Neural cell (in vitro differentiated cells): Measurements from ENCODE around the gene MRPL53. TPM values are rescaled to one million over a fixed set of nuclear protein-coding genes. Genes with fewer than 3 reads are reported as not detected.

Experiments used
- H2AFZ ChIP-seq: fragments of 200-600, 300-800 bp; sonication (generic), shearing (Covaris generic); 2 replicates; pipeline ENCODE4 v1.6.0; 2014; ENCODE audit warnings: low read depth, mild to moderate bottlenecking, antibody characterized with exemption, low read length, moderate library complexity
- H3F3A ChIP-seq: fragments of 200-600 bp; shearing (Covaris generic); 2 replicates; pipeline ENCODE4 v1.6.1; 2016; ENCODE audit warnings: mild to moderate bottlenecking, moderate library complexity, mixed read lengths, antibody characterized with exemption, low read length; ENCODE audit not compliant: insufficient read depth, poor library complexity, severe bottlenecking
- H3K27ac ChIP-seq: fragments of 200-600, 300-800 bp; sonication (generic), shearing (Covaris generic); 2 replicates; pipeline ENCODE4 v1.5.1; 2014; ENCODE audit warnings: mild to moderate bottlenecking, low read length, moderate library complexity
- H3K27me3 ChIP-seq: fragments of 300-800, 200-600 bp; sonication (generic), shearing (Covaris generic); 2 replicates; pipeline ENCODE4 v1.6.0; 2014; ENCODE audit warnings: mild to moderate bottlenecking, low read depth, low read length, moderate library complexity; ENCODE audit not compliant: insufficient read depth
- H3K36me3 ChIP-seq: fragments of 300-800, 200-600 bp; sonication (generic), shearing (Covaris generic); 2 replicates; pipeline ENCODE4 v1.5.1; 2014; ENCODE audit warnings: mild to moderate bottlenecking, antibody characterized with exemption, low read length, moderate library complexity; ENCODE audit not compliant: insufficient read depth
- H3K4me2 ChIP-seq: fragments of 300-800, 200-600 bp; sonication (generic), shearing (Covaris generic); 2 replicates; pipeline ENCODE4 v1.6.0; 2014; ENCODE audit warnings: mild to moderate bottlenecking, low read length
- H3K4me3 ChIP-seq: fragments of 300-800, 200-600 bp; sonication (generic), shearing (Covaris generic); 2 replicates; pipeline ENCODE4 v1.5.1; 2014; ENCODE audit warnings: mild to moderate bottlenecking, low read length, moderate library complexity
- H3K79me2 ChIP-seq: fragments of 200-600 bp; shearing (Covaris generic); replicated peaks from 2 replicates; pipeline ENCODE4 v1.6.0; 2014; ENCODE audit warnings: mild to moderate bottlenecking, low read length, moderate library complexity; ENCODE audit not compliant: insufficient read depth
- H3K9ac ChIP-seq: fragments of 300-800, 200-600 bp; sonication (generic), shearing (Covaris generic); 2 replicates; pipeline ENCODE4 v1.6.1; 2016; ENCODE audit warnings: mild to moderate bottlenecking, low read length, mixed read lengths
- H3K9me2 ChIP-seq: fragments of 200-600 bp; shearing (Covaris generic); 2 replicates; pipeline ENCODE4 v1.6.1; 2016; ENCODE audit warnings: mild to moderate bottlenecking, low read length, mixed read lengths; ENCODE audit not compliant: insufficient read depth
- H3K9me3 ChIP-seq: fragments of 200-600, 300-800 bp; sonication (generic), shearing (Covaris generic); 2 replicates; pipeline ENCODE4 v1.6.1; 2016; ENCODE audit warnings: mild to moderate bottlenecking, mixed run types, low read length, moderate library complexity, mixed read lengths
- H4K20me1 ChIP-seq: fragments of 200-600 bp; shearing (Covaris generic); 2 replicates; pipeline ENCODE4 v1.6.1; 2016; ENCODE audit warnings: mild to moderate bottlenecking, mixed run types; ENCODE audit not compliant: insufficient read depth
- CTCF ChIP-seq: fragments of 450-650 bp; IDR thresholded peaks from 2 replicates; pipeline ENCODE4 v1.5.1; 2014; ENCODE audit warnings: antibody characterized with exemption, mild to moderate bottlenecking, moderate library complexity; ENCODE audit not compliant: poor library complexity, severe bottlenecking
- EP300 ChIP-seq: fragments of 450-650 bp; conservative IDR thresholded peaks from 2 replicates; pipeline ENCODE4 v1.6.1; 2014; ENCODE audit warnings: antibody characterized with exemption, mild to moderate bottlenecking, moderate library complexity; ENCODE audit not compliant: poor library complexity, severe bottlenecking
- EZH2 ChIP-seq: fragments of 200-600, 300-800 bp; shearing (Covaris generic), sonication (generic); IDR thresholded peaks from 2 replicates; pipeline ENCODE4 v1.6.1; 2014; ENCODE audit warnings: antibody characterized with exemption, low read length, borderline replicate concordance, mild to moderate bottlenecking; ENCODE audit not compliant: insufficient read depth, poor library complexity, severe bottlenecking
- MXI1 ChIP-seq: fragments of 450-650 bp; conservative IDR thresholded peaks from 2 replicates; pipeline ENCODE4 v1.6.1; 2014; ENCODE audit warnings: antibody characterized with exemption, mild to moderate bottlenecking; ENCODE audit not compliant: poor library complexity, severe bottlenecking
- POLR2AphosphoS5 ChIP-seq: IDR thresholded peaks from 2 replicates; pipeline ENCODE4 v1.6.1; 2012
- RAD21 ChIP-seq: fragments of 450-650 bp; conservative IDR thresholded peaks from 2 replicates; pipeline ENCODE4 v1.6.1; 2014; ENCODE audit warnings: antibody characterized with exemption, mild to moderate bottlenecking, moderate library complexity
- REST ChIP-seq: IDR thresholded peaks from 2 replicates; pipeline ENCODE4 v1.6.1; 2012; ENCODE audit warnings: borderline replicate concordance
- SMC3 ChIP-seq: fragments of 450-650 bp; conservative IDR thresholded peaks from 2 replicates; pipeline ENCODE4 v1.6.1; 2014; ENCODE audit warnings: antibody characterized with exemption, mild to moderate bottlenecking, moderate library complexity; ENCODE audit not compliant: poor library complexity
- TAF1 ChIP-seq: IDR thresholded peaks from 2 replicates; pipeline ENCODE4 v1.6.1; 2012; ENCODE audit warnings: low read depth
- polyA plus RNA-seq: library from polyadenylated mRNA; depleted of rRNA; stranded (reverse); fragments of >200 nt; gene quantifications from 2 replicates; pipeline ENCODE4 v1.2.3, GENCODE V29; 2014

MRPL53 gene
- polyA plus RNA-seq, 1 donor from 2014 or later, result 28.0 TPM

GRCh38 chr2:74457129-74457548 lies 15.3 kb downstream of the MRPL53 start:
- Histone ChIP-seq H3K79me2 (peaks cover 12% of the 10 kb centered on the region), H3F3A (no peaks in the 10 kb centered on the region), H3K9me2 (no peaks in the 10 kb centered on the region), H3K4me2 (peak overlapping the region; percentile 75), H3K4me3 (peak overlapping the region; percentile 99), H3K9me3 (no peaks in the 10 kb centered on the region), H2AFZ (peak overlapping the region; percentile 73), H3K9ac (peak overlapping the region; percentile 95), H4K20me1 (no peaks in the 10 kb centered on the region), H3K27ac (peak overlapping the region; percentile 98), H3K36me3 (no peaks in the 10 kb centered on the region), H3K27me3 (no peaks in the 10 kb centered on the region)
- TF ChIP-seq TAF1, result no peak
- peak; percentile 48 for TF ChIP-seq POLR2AphosphoS5

GRCh38 chr2:74454654-74455511 lies 17.6 kb downstream of the MRPL53 start, which contains the start of gene INO80B:
INO80B (plus strand) TSS chr2:74455087; CDS start chr2:74455117, 30 bp downstream.
- no peaks in the 10 kb centered on the region for H3K9me3 ChIP-seq
- no peaks in the 10 kb centered on the region for H3F3A ChIP-seq
- H3K36me3 ChIP-seq, result no peaks in the 10 kb centered on the region
- peak within 1 kb of the TSS; percentile 42 for H2AFZ ChIP-seq
- TF ChIP-seq SMC3 (peak; percentile 65), RAD21 (peak; percentile 42), CTCF (peak; percentile 42), REST (peak; percentile 58), POLR2AphosphoS5 (peak; percentile 67), EZH2 (no peak), TAF1 (peak; percentile 56), EP300 (peak; percentile 74), MXI1 (peak; percentile 97)
- no peak within 1 kb of the TSS for H3K27ac ChIP-seq
- H3K9me2 ChIP-seq, result no peaks in the 10 kb centered on the region
- H3K27me3 ChIP-seq, result no peaks in the 10 kb centered on the region
- H3K9ac ChIP-seq, result peak within 1 kb of the TSS; percentile 59
- peaks cover 12% of the 10 kb centered on the region for H3K79me2 ChIP-seq
- peak within 1 kb of the TSS; percentile 93 for H3K4me2 ChIP-seq
- no peaks in the 10 kb centered on the region for H4K20me1 ChIP-seq
- H3K4me3 ChIP-seq, result peak within 1 kb of the TSS; percentile 99
